Activated naive CD4-positive, alpha-beta T cell treated with anti-CD3 and anti-CD28 coated beads, Interleukin-2, amount 50 U/mL, for 24 hours (primary cell): Measurements from ENCODE around the gene TYMS.

Source experiments
- H3K27ac Mint-ChIP-seq: one replicate; pipeline ENCODE4 v1.8.0; 2021; ENCODE audit warnings: mild to moderate bottlenecking, mixed read lengths
- H3K27me3 Mint-ChIP-seq: one replicate; pipeline ENCODE4 v1.8.0; 2021; ENCODE audit warnings: mixed read lengths
- H3K36me3 Mint-ChIP-seq: one replicate; pipeline ENCODE4 v1.8.0; 2021; ENCODE audit warnings: mixed read lengths
- H3K4me1 Mint-ChIP-seq: one replicate; pipeline ENCODE4 v1.8.0; 2021; ENCODE audit warnings: mixed read lengths
- H3K4me3 Mint-ChIP-seq: one replicate; pipeline ENCODE4 v1.8.0; 2021; ENCODE audit warnings: mild to moderate bottlenecking, mixed read lengths
- H3K9me3 Mint-ChIP-seq: one replicate; pipeline ENCODE4 v1.8.0; 2021; ENCODE audit warnings: mixed read lengths

Gene TYMS

GRCh38 chr18:657311-658000 is at the start of gene TYMS:
TSS of gene TYMS (plus strand) at chr18:657653. CDS start at chr18:657743, 90 bp downstream.
- H3K9me3 Mint-ChIP-seq: no peaks in the 10 kb centered on the region
- H3K4me1 Mint-ChIP-seq: peaks cover 7% of the 10 kb centered on the region
- no peak within 1 kb of the TSS for H3K27ac Mint-ChIP-seq
- peak within 1 kb of the TSS; percentile 88 for H3K4me3 Mint-ChIP-seq
- H3K36me3 Mint-ChIP-seq: peaks cover 3% of the 10 kb centered on the region
- H3K27me3 Mint-ChIP-seq: peaks cover 16% of the 10 kb centered on the region

GRCh38 chr18:607930-608329 is 49.5 kb upstream of the TYMS start:
- H3K36me3 Mint-ChIP-seq: no peaks in the 10 kb centered on the region
- H3K27ac Mint-ChIP-seq: no peak overlapping the region
- H3K27me3 Mint-ChIP-seq: peaks cover 6% of the 10 kb centered on the region
- H3K4me1 Mint-ChIP-seq: no peaks in the 10 kb centered on the region
- H3K4me3 Mint-ChIP-seq: no peak overlapping the region
- no peaks in the 10 kb centered on the region for H3K9me3 Mint-ChIP-seq

GRCh38 chr18:610214-610928 is 47.1 kb upstream of the TYMS start:
- H3K4me1 Mint-ChIP-seq: no peaks in the 10 kb centered on the region
- no peaks in the 10 kb centered on the region for H3K36me3 Mint-ChIP-seq
- H3K9me3 Mint-ChIP-seq: no peaks in the 10 kb centered on the region
- H3K27me3 Mint-ChIP-seq: peaks cover 4% of the 10 kb centered on the region
- H3K4me3 Mint-ChIP-seq: no peak overlapping the region
- H3K27ac Mint-ChIP-seq: no peak overlapping the region

- Mint-ChIP-seq H3K36me3 (no peaks in the 10 kb centered on the region), H3K27me3 (no peaks in the 10 kb centered on the region), H3K9me3 (no peaks in the 10 kb centered on the region), H3K4me3 (no peak overlapping the region), H3K27ac (no peak overlapping the region), H3K4me1 (no peaks in the 10 kb centered on the region)
Observed at GRCh38 chr18:612156-612555, 45.3 kb upstream of the TYMS start.

GRCh38 chr18:614193-614592 is 43.3 kb upstream of the TYMS start:
- H3K36me3 Mint-ChIP-seq: no peaks in the 10 kb centered on the region
- no peak overlapping the region for H3K4me3 Mint-ChIP-seq
- no peaks in the 10 kb centered on the region for H3K9me3 Mint-ChIP-seq
- H3K4me1 Mint-ChIP-seq: no peaks in the 10 kb centered on the region
- no peaks in the 10 kb centered on the region for H3K27me3 Mint-ChIP-seq
- no peak overlapping the region for H3K27ac Mint-ChIP-seq

GRCh38 chr18:615092-615521 is 42.3 kb upstream of the TYMS start:
- Mint-ChIP-seq H3K27ac (no peak overlapping the region), H3K36me3 (no peaks in the 10 kb centered on the region), H3K4me3 (no peak overlapping the region), H3K9me3 (no peaks in the 10 kb centered on the region), H3K27me3 (no peaks in the 10 kb centered on the region), H3K4me1 (no peaks in the 10 kb centered on the region)

GRCh38 chr18:615773-616172 is 41.7 kb upstream of the TYMS start:
- Mint-ChIP-seq H3K36me3 (no peaks in the 10 kb centered on the region), H3K4me3 (no peak overlapping the region), H3K9me3 (no peaks in the 10 kb centered on the region), H3K4me1 (no peaks in the 10 kb centered on the region), H3K27me3 (no peaks in the 10 kb centered on the region), H3K27ac (no peak overlapping the region)

GRCh38 chr18:616380-616995 is 41.0 kb upstream of the TYMS start:
- H3K36me3 Mint-ChIP-seq: no peaks in the 10 kb centered on the region
- H3K4me3 Mint-ChIP-seq: no peak overlapping the region
- H3K9me3 Mint-ChIP-seq: no peaks in the 10 kb centered on the region
- H3K4me1 Mint-ChIP-seq: no peaks in the 10 kb centered on the region
- no peak overlapping the region for H3K27ac Mint-ChIP-seq
- H3K27me3 Mint-ChIP-seq: no peaks in the 10 kb centered on the region

- H3K9me3 Mint-ChIP-seq: no peaks in the 10 kb centered on the region
- H3K27me3 Mint-ChIP-seq: no peaks in the 10 kb centered on the region
- H3K4me3 Mint-ChIP-seq: no peak overlapping the region
- no peaks in the 10 kb centered on the region for H3K36me3 Mint-ChIP-seq
- H3K27ac Mint-ChIP-seq: no peak overlapping the region
- no peaks in the 10 kb centered on the region for H3K4me1 Mint-ChIP-seq
Observed at GRCh38 chr18:617970-618504, 39.4 kb upstream of the TYMS start.

GRCh38 chr18:618618-619017 is 38.8 kb upstream of the TYMS start:
- no peaks in the 10 kb centered on the region for H3K9me3 Mint-ChIP-seq
- no peaks in the 10 kb centered on the region for H3K4me1 Mint-ChIP-seq
- no peaks in the 10 kb centered on the region for H3K36me3 Mint-ChIP-seq
- H3K4me3 Mint-ChIP-seq: no peak overlapping the region
- H3K27ac Mint-ChIP-seq: no peak overlapping the region
- no peaks in the 10 kb centered on the region for H3K27me3 Mint-ChIP-seq

GRCh38 chr18:621291-622043 is 36.0 kb upstream of the TYMS start:
- H3K27ac Mint-ChIP-seq: no peak overlapping the region
- no peak overlapping the region for H3K4me3 Mint-ChIP-seq
- H3K27me3 Mint-ChIP-seq: no peaks in the 10 kb centered on the region
- no peaks in the 10 kb centered on the region for H3K9me3 Mint-ChIP-seq
- no peaks in the 10 kb centered on the region for H3K36me3 Mint-ChIP-seq
- H3K4me1 Mint-ChIP-seq: no peaks in the 10 kb centered on the region

GRCh38 chr18:622289-622688 is 35.2 kb upstream of the TYMS start:
- no peaks in the 10 kb centered on the region for H3K27me3 Mint-ChIP-seq
- no peaks in the 10 kb centered on the region for H3K4me1 Mint-ChIP-seq
- no peak overlapping the region for H3K4me3 Mint-ChIP-seq
- no peaks in the 10 kb centered on the region for H3K36me3 Mint-ChIP-seq
- no peak overlapping the region for H3K27ac Mint-ChIP-seq
- H3K9me3 Mint-ChIP-seq: no peaks in the 10 kb centered on the region

- Mint-ChIP-seq H3K9me3 (no peaks in the 10 kb centered on the region), H3K4me3 (no peak overlapping the region)
Observed at GRCh38 chr18:623761-624620, 33.5 kb upstream of the TYMS start.

GRCh38 chr18:627231-627630 is 30.2 kb upstream of the TYMS start:
- Mint-ChIP-seq H3K27ac (no peak overlapping the region), H3K9me3 (no peaks in the 10 kb centered on the region), H3K27me3 (no peaks in the 10 kb centered on the region), H3K4me3 (no peak overlapping the region), H3K36me3 (no peaks in the 10 kb centered on the region), H3K4me1 (no peaks in the 10 kb centered on the region)

More at GRCh38 chr18:623761-624620, 33.5 kb upstream of the TYMS start:
- no peak overlapping the region for H3K27ac Mint-ChIP-seq
- no peaks in the 10 kb centered on the region for H3K36me3 Mint-ChIP-seq
- no peaks in the 10 kb centered on the region for H3K27me3 Mint-ChIP-seq
- no peaks in the 10 kb centered on the region for H3K4me1 Mint-ChIP-seq
